AG09309 (cell line): ENCODE results near the gene MICU1.
"Not testable (repeated sequence)": the region's sequence is repeated elsewhere in the genome, so short reads cannot be mapped to it uniquely, and the experiment has no call there.

ENCODE experiments used
- DNase-seq: peaks from one replicate; pipeline ENCODE4 v3.0.0-alpha.2; 2010; ENCODE audit warnings: low read depth
- H3K4me3 ChIP-seq: 2 replicates; pipeline ENCODE4 v1.5.1; 2011; ENCODE audit warnings: mild to moderate bottlenecking, low read depth, low read length, moderate library complexity; ENCODE audit not compliant: control insufficient read depth
- CTCF ChIP-seq: IDR thresholded peaks from 2 replicates; pipeline ENCODE4 v1.5.1; 2011; ENCODE audit warnings: mild to moderate bottlenecking, low read depth, low read length, inconsistent platforms; ENCODE audit not compliant: insufficient read depth, control insufficient read depth; ENCODE audit errors: missing control alignments

Gene MICU1

GRCh38 chr10:72416661-72417060 is 209.2 kb downstream of the MICU1 start:
- no peak overlapping the region for H3K4me3 ChIP-seq
- DNase-seq, result no peak
- TF ChIP-seq CTCF, result no peak

- no peak for TF ChIP-seq CTCF
- no peak overlapping the region for H3K4me3 ChIP-seq
- no peak for DNase-seq
Observed at GRCh38 chr10:72414642-72415041, 211.2 kb downstream of the MICU1 start.

GRCh38 chr10:72409167-72409566 is 216.7 kb downstream of the MICU1 start:
- no peak for TF ChIP-seq CTCF
- no peak overlapping the region for H3K4me3 ChIP-seq
- DNase-seq, result no peak

- no peak for TF ChIP-seq CTCF
- no peak for DNase-seq
- no peak overlapping the region for H3K4me3 ChIP-seq
Observed at GRCh38 chr10:72407927-72408600, 217.8 kb downstream of the MICU1 start.

- H3K4me3 ChIP-seq, result no peak overlapping the region
- no peak for TF ChIP-seq CTCF
- no peak for DNase-seq
Observed at GRCh38 chr10:72407471-72407870, 218.4 kb downstream of the MICU1 start.

- not testable (repeated sequence) for H3K4me3 ChIP-seq, DNase-seq
Observed at GRCh38 chr10:72395581-72395980, 230.3 kb downstream of the MICU1 start.

- H3K4me3 ChIP-seq, result no peak overlapping the region
- no peak for DNase-seq
- TF ChIP-seq CTCF, result no peak
Observed at GRCh38 chr10:72392571-72392970, 233.3 kb downstream of the MICU1 start.
